Middle frontal gyrus (tissue), 1 donor: ENCODE data around the gene NPHP4.

Source experiments
- DNase-seq: peaks from one replicate; pipeline ENCODE4 v3.0.0-alpha.2; 2015; ENCODE audit warnings: low spot score; ENCODE audit errors: extremely low spot score

Gene NPHP4

DNA sequence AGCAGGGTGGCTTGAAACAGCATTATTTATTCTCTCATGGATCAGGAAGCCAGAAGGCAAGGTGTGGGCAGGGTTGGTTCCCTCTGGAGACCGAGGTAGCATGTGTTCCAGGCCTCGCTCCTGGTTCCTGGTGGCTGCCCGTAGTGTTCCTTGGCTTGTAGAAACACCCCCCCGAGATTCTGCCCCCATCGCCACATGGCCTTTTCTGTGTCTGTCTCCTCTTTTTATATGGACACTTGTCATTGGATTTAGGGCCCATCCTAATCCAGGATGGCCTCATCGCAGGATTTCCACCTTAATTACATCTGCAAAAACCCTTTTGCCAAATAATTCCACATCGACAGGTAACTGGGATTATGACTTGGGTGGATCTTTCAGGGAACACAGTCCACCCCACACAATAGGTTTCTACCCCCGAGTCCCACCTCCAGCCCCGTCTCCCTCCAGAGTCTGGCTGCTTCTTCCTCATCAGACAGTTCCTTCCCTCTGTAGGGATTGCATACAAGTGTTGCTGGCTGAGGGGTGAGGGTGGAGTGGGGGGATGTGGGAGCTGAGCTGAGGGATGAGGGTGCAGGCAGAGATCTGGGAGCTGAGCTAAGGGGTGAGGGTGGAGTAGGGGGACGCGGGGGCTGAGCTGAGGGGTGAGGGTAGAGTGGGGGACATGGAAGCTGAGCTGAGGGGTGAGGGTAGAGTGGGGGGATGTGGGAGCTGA lies 12.3 kb upstream of the NPHP4 start:
- no peak for DNase-seq

DNA sequence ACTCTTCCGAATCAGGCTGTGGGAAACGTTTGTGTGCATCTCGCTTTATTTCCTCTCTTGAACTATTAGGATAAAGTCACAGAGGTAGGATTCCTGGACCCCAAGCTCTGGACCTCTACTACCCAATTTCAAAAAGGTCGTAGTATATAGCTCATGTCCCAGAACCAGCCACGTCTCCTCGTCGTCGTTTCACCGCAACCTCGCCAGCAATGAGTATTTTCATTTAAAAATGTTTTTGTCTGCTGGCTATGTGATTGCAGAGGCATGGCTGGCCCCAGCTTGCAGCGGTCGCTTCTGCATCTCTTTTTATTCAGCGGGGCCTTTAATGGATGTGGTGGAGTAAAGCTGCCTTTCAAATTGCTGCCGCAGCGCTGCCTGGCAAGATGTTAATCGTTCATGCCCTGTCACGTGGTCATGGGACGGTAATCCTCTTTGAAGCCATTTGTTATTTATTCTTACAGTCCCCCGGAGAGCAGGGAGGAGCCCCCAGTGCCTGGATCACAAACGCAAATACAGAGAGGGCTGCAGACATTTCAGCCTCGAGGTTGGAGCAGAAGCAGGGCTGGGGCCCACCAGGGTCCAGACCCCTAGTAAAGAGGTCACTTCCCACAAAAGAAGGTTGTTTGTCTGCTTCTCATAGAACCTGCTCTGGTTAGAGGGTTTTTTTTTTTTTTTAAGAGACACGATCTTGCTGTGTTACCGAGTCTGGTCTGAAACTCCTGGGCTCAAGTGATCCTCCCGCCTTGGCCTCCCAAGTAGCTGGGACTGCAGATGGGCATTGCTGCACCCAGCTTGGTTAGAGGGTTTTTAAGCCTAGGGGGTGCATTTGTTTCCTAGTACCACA lies 11.6 kb upstream of the NPHP4 start:
- no peak for DNase-seq

DNA sequence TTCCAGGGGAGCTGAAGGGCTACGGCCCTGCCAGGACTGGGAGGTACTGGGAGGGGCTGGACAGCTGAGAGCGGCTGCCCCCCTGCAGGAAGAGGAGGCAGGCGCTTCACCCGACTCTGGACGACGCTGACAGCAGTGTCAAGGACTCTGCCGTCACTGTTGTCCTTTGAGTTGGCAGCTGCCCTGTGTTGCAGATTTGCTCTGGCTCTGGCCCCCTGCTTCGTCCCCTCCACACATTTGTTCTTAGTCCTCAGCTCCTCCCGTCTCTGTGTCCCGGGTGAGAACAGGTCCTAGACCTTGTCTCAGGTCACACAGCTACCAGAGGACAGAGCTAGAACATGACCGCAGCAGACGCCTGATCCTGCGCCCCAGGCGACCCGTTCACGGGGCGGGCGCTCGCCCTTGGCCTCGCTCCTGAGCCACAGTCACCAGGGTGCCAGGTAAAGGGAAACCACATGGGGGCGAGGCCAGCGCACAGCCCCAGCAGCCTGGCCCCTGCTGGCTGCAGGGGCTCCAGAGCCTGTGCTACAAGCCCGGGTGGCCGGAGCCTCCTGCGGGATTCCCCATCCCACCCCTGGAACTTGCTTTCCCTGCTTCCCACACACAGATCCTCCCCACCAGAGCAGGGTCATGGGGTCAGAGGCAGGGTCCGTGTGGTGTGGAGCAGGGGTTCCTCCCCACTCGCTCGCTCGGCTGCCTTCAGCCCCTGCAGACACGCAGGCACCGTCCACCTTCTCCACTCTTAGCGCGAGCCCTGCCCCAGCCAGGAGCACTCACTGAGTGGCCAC lies 10.7 kb upstream of the NPHP4 start:
- no peak for DNase-seq

DNA sequence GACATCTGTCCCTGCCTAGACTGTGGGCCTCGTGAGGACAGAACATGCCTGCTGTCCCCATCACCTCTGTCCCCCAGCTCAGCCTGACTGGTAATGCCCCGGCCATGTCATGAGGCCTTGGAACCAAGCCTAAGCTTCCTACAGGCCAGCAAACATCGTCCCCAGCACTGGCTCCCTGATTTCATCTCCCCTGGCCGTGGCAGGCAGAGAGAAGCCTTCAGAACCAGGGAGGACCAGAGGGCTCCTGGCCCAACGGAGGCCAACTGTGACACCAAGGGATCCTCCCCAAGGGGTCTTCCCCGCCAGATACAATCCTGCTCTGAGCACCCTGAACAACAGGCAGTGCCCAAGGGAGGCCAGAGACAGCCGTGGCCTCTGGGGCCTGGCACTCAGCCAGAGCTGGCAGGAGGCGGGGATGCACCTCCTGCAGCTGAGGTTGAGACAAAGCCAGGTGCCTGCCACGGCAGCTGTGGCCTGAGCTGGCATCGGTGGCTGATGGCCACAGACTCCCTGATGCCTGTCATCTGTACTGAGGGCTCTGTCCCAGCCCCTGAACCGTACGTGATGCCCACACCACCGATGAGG lies 9.9 kb upstream of the NPHP4 start:
- no peak for DNase-seq

DNA sequence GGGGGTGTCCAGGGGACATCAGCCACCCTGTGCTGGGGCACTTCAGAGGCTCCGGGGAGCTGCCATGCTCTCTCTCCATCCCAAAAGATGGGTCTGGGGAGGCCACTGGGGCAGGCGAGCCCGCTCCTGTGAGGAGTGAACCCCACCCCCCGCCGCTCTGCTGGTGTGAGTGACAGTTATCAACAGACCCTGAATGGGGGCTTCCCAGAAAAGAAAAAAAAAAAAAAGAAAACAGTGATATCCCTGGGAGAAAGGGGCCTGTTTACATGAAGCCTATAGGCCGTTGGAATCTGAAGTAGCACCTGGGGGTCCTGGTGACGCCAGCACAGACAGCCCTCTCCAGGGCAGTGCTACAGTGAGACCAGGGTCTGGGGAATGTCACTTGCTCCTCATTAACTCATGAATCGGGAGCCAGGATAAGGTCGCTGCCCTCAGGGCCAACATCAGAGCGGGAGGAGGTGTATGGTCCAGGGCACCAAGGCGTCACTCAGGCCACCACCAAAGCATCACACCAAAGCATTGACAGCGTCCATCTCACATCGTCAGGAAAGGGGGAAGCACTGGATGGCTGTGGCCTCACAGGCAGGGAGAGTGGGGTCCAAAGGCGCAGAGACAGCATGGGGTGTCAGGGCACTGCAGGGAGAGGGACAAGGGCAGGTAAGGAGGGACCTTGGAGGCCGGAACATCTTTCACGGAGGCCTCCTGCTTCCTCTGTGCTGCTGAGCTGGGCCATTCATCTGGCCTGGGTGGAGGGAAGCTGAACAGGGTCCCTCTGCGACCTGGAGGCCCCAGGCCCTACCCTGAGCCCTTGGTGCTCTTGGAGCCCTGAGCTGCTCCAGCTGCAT lies 8.4 kb upstream of the NPHP4 start:
- DNase-seq = no peak

DNA sequence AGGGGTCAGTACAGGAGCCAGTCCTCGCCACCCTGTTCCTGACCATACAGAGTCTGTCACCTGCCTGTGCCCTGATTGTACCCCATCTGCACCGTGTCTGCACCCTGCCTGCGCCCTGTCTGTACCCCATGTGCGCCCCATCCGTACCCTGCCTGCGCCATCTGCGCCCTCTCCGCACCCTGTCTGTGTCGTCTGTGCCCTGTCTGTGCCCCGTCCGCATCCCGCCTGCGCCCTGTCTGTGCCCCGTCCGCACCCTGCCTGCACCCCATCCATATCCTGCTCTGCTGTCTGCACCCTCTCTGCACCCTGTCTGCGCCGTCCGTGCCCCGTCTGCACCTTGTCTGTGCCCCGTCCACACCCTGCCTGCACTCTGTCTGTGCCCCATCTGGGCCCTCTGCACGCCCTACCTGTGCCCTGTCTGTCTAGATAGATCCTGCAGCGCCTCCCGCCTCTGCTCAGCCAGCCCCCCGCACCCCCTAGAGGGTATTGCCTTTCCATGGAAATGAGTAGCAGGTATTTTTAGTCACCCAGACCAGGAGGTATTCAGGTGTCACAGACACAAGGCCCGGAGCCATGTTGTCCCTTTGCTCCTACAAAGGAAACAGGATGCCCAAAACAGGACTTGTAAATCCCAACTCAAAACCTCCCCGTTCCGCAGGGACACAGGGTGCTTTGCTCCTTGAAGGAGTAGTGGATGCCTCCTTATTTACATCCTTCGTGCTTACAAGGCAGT lies 7.7 kb upstream of the NPHP4 start:
- DNase-seq = no peak

DNA sequence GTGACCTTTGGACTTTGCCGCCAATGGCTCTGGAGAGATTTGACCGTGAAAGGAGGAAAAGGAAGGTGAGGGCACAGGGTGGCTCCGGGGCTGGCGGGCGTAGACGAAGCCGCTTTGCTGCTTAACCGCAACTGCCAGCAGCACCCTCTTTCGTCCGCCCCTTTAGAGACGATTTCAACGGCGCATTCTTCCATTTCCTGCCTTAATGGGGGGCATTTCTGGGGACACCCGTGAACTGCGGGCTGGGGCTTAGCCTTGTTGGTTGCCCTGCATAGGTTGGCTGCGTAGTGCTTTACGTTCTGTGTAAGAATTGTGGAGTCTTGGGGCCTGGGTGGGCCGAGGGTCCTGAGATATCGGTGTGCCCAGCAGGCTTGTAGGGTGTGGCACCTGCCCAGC lies 6.7 kb upstream of the NPHP4 start:
- no peak for DNase-seq

DNA sequence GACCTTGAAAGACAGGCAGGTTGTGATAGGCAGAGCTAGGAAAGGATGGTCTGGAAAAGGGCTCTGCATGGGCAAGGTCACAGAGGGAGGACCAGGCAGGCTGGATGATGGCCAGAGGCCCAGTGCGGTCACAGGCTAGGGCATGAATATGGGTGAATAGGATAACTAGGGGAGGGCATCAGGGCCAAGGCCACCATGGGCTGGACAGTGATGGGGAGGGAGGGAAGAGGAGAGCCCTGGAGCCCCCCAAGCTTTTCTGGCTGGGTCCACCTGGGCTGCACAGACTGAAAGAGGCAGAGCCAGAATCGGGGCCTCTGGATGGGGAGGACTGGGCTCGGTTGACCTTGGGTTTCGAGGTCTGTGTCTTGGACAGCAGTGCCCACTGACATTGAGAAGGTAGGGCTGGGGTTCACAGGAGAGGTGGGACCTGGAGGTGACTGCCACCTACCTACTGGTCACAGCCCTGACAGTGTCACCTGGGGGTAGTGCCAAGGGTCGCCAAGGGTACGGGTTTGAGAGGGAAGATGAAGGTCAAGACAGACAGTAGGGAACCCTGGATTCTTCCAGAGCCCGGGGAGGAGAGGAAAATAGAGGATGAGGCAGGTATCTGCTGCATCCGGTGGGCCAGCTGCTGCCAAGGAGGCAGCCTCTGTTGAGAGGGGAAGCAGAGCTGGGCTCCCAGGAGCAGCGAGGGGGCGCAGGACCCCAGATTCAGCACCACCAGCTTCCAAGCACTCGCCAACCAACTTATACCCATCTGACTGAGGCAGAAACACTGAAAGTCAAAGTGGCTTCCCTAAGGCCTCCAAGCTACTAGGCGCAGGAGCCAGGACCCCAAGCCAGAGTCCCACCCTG lies 6.1 kb upstream of the NPHP4 start:
- DNase-seq = no peak

DNA sequence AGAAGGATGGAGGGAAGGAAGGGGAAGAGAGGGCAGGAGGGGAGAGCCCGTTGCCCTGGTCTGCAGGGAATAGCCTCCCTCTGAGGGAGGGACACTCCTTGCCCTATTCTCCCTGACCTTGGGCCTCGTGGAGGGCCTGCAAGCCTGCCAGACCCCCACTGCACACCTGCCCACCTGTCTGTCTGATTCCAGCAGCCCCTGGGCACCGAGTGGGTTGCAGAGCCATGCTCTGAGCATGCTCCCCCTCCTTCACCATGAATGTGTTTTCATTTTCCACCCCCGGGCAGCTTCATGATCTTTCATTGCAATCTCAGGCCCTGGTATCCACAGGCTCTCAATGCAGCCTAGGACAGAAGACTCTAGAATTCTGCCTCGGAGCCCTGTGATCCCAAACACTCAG lies 5.1 kb upstream of the NPHP4 start:
- DNase-seq = no peak

DNA sequence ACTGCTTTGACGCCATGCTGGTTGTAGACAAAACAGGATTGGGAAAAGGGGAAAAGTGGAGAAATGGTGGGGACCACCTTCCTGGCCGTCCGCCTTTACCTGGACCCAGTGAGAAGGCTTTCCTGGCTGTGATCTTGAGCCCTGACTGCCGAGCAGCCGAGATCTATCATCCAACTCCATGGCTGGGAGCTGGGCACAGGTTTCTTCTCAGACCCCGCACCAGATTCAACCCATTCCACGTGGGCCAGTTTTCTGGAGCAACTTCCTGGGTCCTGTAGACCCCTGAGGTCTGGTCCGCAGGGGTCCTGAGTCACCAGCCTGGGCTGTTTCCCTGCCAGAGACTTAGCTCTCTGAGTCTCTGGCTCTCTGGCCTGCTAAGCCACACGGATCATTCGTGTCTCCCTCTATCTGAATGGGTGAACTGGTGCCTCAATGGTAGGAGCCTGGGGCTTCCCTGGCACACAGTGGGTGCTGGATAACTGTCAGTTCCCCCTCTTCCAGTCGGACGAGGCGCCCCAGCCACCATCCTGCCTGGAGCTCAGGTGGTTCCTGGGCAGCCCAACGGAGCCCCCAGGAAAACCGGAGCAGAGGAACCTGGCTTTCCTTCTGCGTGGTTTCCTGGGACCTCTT lies 4.5 kb upstream of the NPHP4 start:
- no peak for DNase-seq

DNA sequence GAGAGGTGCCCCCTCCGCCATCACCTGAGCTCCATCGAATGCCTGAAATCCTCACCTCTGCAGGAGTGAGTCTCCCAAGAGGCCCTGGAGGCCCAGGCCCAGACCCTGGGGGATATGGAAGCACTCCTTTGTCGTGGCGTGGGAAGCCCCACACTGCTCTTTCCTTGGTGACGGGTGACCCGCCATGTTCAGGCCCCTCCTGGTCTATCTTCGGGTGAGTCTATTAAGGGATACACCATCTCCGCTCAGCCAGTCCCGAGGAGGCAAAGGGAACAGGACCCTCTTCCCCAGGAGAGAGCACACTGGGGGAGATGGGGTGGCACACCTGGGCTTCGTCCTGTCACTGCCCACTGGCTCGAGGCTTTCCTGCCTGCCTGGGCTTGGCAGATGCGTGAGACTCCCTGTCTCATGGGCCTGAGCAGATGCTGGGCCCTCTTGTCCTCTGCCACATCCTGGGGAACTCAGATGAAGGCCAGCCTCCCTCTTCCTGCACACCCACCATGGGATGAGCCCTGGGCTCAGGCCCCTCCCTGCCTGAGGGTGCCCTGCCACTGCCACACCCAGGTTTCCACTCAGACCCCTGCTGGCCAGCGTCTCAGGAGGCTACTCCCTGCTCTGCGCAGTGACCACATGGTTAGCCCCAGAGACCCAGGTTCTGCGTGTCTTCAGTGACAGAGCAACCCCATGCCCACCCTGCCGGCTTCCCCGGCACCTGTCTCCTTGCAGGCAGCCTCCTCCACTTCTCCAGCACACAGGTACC lies 3.8 kb upstream of the NPHP4 start:
- no peak for DNase-seq

DNA sequence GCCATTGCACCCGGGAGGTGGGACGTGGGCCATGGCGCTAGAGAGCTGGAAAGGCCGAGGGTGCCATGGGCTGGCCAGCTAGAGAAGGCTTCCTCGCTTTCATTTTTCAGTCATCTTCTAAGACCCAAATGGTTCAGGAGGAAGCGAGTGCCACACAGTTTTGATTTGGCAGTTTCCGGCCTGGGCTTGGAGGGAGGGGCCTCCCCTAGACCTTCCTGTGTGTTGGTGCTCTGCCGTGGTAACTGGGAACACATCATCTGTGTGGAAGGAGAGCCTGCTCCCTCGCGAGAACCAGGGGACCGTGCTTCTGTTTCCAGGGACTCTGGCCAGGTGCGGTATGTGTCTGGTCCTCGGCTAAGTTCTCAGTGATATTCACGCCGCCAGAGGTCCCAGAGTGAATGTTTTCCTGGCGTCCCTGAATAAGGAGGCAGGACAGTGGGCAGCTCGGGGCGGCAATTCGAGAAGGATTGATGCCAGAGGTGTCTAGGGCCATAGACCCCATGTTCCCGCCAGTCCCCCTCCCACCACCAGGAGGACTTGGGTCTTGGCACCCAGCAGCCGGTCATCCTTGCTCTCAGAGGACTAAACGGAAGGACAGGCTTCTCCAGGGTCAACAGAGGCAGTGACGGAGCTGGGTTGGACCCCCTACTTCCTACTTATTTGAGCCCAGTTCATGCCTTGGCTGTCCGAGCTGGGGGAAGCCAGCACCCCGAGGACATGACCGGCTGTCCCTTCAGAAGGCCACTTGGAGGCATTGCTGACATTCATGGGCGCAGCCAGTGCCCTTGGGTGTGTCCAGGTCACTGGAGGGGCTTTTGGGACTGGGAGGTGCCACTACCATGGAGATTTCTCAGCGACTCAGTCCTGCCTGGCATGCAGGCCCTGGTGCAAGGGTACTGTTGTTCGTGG lies 2.7 kb upstream of the NPHP4 start:
- no peak for DNase-seq

DNA sequence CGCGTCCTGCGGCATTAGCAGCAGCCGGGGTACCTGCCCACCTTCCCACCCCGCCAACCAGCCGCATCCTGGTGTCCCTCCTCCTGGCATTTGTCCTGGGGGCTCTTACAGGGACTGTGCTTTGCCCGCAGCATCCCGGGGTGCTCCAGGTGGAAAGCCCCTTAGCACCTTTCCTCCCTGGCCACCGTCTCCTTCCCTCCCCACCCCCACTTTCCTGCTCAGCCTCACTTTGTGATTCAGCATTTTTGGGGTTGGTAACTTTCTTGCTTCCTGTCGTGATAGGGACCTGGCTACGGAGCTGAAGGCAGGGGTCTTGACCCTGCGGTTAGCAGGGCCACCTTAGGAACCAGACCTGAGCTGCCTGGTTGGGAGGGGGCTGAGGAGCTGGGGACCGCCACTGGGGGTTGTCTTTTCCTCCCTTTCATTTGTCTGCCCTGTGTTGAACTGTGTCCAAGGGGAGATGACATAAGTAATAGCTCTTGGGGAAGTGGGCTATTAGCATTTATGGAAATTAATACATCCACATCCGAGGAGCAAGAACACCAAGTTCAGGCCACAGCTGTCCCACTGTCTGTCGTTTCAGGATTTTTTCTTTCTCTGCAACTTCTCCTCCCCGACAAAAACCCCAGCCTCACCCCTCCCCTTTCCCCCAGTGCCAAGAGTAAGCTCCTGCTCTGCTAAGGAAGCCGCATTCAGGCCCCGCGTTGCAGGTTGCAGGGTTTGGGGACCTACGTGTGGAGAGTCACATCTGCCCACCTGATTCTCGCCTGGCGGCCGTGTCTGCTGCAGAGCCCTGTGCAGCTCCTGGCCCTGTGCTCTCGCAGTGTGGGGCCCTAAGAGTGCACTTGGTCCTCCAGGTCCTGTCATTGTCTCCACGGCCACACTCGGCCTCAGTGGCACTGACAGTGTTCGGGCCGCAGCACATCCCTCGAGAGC lies 1.6 kb upstream of the NPHP4 start:
- DNase-seq = no peak

DNA sequence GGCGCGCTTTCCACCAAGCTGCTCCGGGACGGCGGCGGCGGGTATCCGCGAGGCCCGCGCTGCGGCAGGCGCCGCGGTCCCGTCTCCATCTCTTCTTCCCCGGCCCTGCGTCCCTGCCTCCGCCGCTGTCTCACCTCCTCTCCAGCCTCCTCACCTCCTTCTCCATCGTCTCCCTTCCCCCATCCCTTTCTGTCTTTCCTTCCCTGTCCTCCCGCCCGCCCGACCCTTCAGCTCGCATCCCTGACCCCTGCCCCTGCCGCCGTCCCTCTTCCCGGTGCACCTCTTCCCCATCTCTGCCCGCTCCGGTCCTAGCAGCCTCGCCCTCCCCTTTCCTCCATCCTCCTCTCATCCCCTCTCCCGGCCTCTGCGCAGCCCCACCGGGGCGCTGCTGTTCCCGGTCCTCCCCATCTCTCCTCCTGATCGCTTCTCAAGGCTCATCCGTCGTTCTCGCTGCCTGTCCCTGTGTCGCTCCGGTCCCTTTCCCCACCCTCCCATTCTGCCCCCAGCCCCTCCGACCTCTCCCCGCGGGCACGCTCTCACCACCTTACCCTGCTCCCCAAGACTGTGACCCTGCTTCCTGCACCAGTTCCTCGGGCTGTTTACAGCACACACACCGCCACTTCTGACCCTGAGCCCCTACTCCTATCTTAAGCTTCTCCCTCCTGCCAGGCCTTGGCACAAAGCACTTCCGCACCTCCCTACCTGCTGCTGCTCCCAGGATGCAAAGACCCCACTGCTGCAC lies 760 bp upstream of the NPHP4 start:
- DNase-seq = no peak

DNA sequence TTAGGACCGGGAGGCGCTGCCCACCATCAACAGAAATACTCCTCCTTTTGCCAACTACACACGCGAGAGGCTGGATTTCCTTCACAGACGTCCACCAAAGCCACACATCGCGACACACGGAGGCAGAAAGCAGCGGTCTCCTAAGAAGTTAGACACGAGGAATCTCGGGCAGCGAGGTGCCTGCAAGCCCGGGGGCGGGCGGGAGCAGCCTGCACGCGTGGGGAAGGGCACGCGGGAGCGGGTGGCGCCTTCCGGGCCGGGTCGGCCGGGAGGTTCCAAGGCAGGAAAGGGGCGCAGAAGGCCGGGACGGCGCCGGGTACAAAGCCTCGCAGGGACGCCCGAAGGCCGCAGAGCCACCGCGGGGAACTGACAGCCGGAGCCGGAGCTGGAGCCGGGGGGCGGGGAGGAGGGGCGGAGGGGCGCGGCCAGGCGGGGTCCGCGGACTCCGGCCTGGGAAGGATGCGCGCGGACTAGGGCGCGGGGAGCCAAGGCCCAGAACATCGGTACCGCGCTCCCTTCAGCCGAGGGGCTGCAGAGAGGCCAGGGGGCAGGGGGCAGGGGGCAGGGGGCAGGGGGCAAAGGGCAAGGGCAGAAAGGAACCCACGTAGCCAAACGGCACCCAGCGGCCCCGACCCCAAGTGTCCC lies 722 bp downstream of the NPHP4 start:
- no peak for DNase-seq
